ENCODE results near the gene ARFGAP2.

GRCh38 chr11:47172740-47173336 is 3.8 kb downstream of the ARFGAP2 start:
- TF ChIP-seq ZNF384 (IDR thresholded peaks at IDR 0.05) (no peak), FOXA1 (IDR thresholded peaks at IDR 0.05) (no peak), SP1 (IDR thresholded peaks at IDR 0.05) (no peak), PKNOX1 (IDR thresholded peaks at IDR 0.05) (no peak), L3MBTL2 (conservative IDR thresholded peaks at IDR 0.05) (no peak), BHLHE40 (IDR thresholded peaks at IDR 0.05; ENCODE audit: borderline replicate concordance) (no peak), TARDBP (IDR thresholded peaks at IDR 0.05) (no peak), HDGF (IDR thresholded peaks at IDR 0.05; ENCODE audit: borderline replicate concordance) (no peak), FOXK2 (IDR thresholded peaks at IDR 0.05) (no peak), ELF4 (IDR thresholded peaks at IDR 0.05) (no peak), ARNT (IDR thresholded peaks at IDR 0.05) (no peak), CTBP1 (IDR thresholded peaks at IDR 0.05; ENCODE audit: borderline replicate concordance) (no peak), SUZ12 (IDR thresholded peaks at IDR 0.05) (no peak), FOXM1 (IDR thresholded peaks at IDR 0.05; ENCODE audit: borderline replicate concordance) (no peak)

All from HEK293T (cell line).